Smooth muscle cell (in vitro differentiated cells): Measurements from ENCODE around the gene CALML6. TPM values are rescaled to one million over a fixed set of nuclear protein-coding genes. Genes with fewer than 3 reads are reported as not detected.

Source experiments
- DNase-seq: peaks from one replicate; lab custom pipeline; 2025; ENCODE audit not compliant: unreplicated experiment; lab: John Stamatoyannopoulos, UW
- H2AFZ ChIP-seq: fragments of 200-600 bp; sonication (generic); 2 replicates; pipeline ENCODE4 v1.6.0; 2016; ENCODE audit warnings: antibody characterized with exemption, low read depth, mild to moderate bottlenecking
- H3F3A ChIP-seq: fragments of 200-600 bp; sonication (generic); 2 replicates; pipeline ENCODE4 v1.6.0; 2017; ENCODE audit warnings: antibody characterized with exemption, low read depth
- H3K27ac ChIP-seq: fragments of 200-600 bp; sonication (generic); 2 replicates; pipeline ENCODE4 v1.5.1; 2016; ENCODE audit warnings: low read depth, mild to moderate bottlenecking
- H3K27me3 ChIP-seq: fragments of 200-600 bp; sonication (generic); 2 replicates; pipeline ENCODE4 v1.6.1; 2016; ENCODE audit warnings: low read depth, mild to moderate bottlenecking
- H3K36me3 ChIP-seq: fragments of 200-600 bp; sonication (generic); 2 replicates; pipeline ENCODE4 v1.5.1; 2016; ENCODE audit warnings: low read depth
- H3K4me1 ChIP-seq: fragments of 200-600 bp; sonication (generic); 2 replicates; pipeline ENCODE4 v1.5.1; 2016; ENCODE audit warnings: low read depth
- H3K4me2 ChIP-seq: fragments of 200-600 bp; sonication (generic); 2 replicates; pipeline ENCODE4 v1.6.0; 2016; ENCODE audit warnings: mild to moderate bottlenecking
- H3K4me3 ChIP-seq: fragments of 200-600 bp; sonication (generic); 2 replicates; pipeline ENCODE4 v1.5.1; 2016; ENCODE audit warnings: mild to moderate bottlenecking
- H3K79me2 ChIP-seq: fragments of 200-600 bp; sonication (generic); 2 replicates; pipeline ENCODE4 v1.6.0; 2016; ENCODE audit warnings: low read depth, mild to moderate bottlenecking
- H3K9ac ChIP-seq: fragments of 200-600 bp; sonication (generic); 2 replicates; pipeline ENCODE4 v1.6.0; 2016; ENCODE audit warnings: low read depth
- H3K9me3 ChIP-seq: fragments of 200-600 bp; sonication (generic); replicated peaks from 2 replicates; pipeline ENCODE4 v1.5.1; 2016; ENCODE audit warnings: low read depth
- H4K20me1 ChIP-seq: fragments of 200-600 bp; sonication (generic); 2 replicates; pipeline ENCODE4 v1.6.0; 2016; ENCODE audit warnings: low read depth
- WGBS: methylation state at CpG from one replicate; pipeline ENCODE4 v1.1.7; 2016; ENCODE audit warnings: low lambda C conversion rate; 5-methylcytosine and 5-hydroxymethylcytosine counted together
- polyA plus RNA-seq: library from polyadenylated mRNA; unstranded; fragments of >200 nt; fragmentation: Nextera tagmentation; extraction: Ambion mirVana; gene quantifications from 2 replicates; pipeline ENCODE4 v1.2.1, GENCODE V29; 2016
- total RNA-seq: library from RNA; depleted of rRNA; stranded (reverse); fragments of >200 nt; gene quantifications from 2 replicates; pipeline ENCODE4 v1.2.3, GENCODE V29; 2014
- TF ChIP-seq, protein P1 (sequence below): fragments of 200-600 bp; sonication (generic); IDR thresholded peaks from 2 replicates; pipeline ENCODE4 v1.5.1; 2017; ENCODE audit warnings: borderline replicate concordance, mild to moderate bottlenecking, antibody characterized with exemption; ENCODE audit not compliant: insufficient read depth, poor library complexity, severe bottlenecking

The CALML6 gene
- total and polyA plus RNA-seq, 2 experiments from 2014 or later: 0.18 to 1.3 TPM

DNA sequence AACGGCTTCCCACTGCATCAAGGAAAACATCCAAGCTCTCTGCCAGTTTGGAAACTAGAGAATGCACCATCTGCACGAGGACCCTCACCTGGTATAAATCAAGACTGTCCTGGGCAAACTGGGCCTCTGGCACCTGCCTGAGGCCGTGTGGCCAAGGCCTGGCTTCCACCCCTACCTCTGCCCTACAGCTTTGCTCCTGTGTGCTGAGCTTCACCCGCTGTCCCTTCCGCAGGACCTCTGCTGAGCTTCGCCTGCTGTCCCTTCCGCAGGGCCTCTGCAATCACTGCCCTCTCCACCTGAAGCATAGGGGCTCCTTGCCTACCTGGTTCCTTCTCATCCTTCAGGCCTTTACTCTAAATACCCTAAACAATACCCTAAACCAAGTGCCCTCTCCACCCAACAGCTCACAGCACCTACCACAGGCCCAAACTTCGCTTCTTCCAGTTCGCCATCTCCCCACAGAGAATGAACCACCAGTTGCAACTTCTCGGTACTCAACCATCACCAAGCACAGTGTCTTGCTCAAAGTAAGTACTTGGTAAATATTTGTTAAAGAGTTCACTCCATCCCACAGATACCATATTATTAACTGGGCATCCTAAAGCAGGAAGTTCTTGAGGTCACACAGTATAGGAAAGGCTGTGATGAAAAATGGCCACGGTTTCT lies 42.6 kb upstream of the CALML6 start:
- Histone ChIP-seq H2AFZ (no peak overlapping the region), H3K9me3 (no peaks in the 10 kb centered on the region), H3K4me1 (no peaks in the 10 kb centered on the region), H4K20me1 (peaks cover 100% of the 10 kb centered on the region), H3K9ac (no peak overlapping the region), H3F3A (peaks cover 6% of the 10 kb centered on the region), H3K27ac (no peak overlapping the region), H3K4me3 (no peak overlapping the region), H3K4me2 (no peak overlapping the region), H3K79me2 (peaks cover 100% of the 10 kb centered on the region), H3K27me3 (no peaks in the 10 kb centered on the region), H3K36me3 (no peaks in the 10 kb centered on the region)
- TF ChIP-seq, protein P1, sequence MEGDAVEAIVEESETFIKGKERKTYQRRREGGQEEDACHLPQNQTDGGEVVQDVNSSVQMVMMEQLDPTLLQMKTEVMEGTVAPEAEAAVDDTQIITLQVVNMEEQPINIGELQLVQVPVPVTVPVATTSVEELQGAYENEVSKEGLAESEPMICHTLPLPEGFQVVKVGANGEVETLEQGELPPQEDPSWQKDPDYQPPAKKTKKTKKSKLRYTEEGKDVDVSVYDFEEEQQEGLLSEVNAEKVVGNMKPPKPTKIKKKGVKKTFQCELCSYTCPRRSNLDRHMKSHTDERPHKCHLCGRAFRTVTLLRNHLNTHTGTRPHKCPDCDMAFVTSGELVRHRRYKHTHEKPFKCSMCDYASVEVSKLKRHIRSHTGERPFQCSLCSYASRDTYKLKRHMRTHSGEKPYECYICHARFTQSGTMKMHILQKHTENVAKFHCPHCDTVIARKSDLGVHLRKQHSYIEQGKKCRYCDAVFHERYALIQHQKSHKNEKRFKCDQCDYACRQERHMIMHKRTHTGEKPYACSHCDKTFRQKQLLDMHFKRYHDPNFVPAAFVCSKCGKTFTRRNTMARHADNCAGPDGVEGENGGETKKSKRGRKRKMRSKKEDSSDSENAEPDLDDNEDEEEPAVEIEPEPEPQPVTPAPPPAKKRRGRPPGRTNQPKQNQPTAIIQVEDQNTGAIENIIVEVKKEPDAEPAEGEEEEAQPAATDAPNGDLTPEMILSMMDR: no peak
- DNase-seq: no peak
- 97% methylated on average over 11 of the region's 11 CpGs for WGBS

GRCh38 chr1:1873186-1873585 lies 41.9 kb upstream of the CALML6 start:
- H3K4me3 ChIP-seq: no peak overlapping the region
- TF ChIP-seq, protein P1: no peak
- H3K79me2 ChIP-seq: peaks cover 100% of the 10 kb centered on the region
- H3K4me1 ChIP-seq: no peaks in the 10 kb centered on the region
- H4K20me1 ChIP-seq: peaks cover 100% of the 10 kb centered on the region
- no peak overlapping the region for H2AFZ ChIP-seq
- peaks cover 11% of the 10 kb centered on the region for H3F3A ChIP-seq
- H3K27ac ChIP-seq: no peak overlapping the region
- no peak for DNase-seq
- H3K4me2 ChIP-seq: no peak overlapping the region
- no peaks in the 10 kb centered on the region for H3K9me3 ChIP-seq
- WGBS: 79% methylated on average over 2 of the region's 2 CpGs
- no peaks in the 10 kb centered on the region for H3K36me3 ChIP-seq
- H3K27me3 ChIP-seq: no peaks in the 10 kb centered on the region
- no peak overlapping the region for H3K9ac ChIP-seq

DNA sequence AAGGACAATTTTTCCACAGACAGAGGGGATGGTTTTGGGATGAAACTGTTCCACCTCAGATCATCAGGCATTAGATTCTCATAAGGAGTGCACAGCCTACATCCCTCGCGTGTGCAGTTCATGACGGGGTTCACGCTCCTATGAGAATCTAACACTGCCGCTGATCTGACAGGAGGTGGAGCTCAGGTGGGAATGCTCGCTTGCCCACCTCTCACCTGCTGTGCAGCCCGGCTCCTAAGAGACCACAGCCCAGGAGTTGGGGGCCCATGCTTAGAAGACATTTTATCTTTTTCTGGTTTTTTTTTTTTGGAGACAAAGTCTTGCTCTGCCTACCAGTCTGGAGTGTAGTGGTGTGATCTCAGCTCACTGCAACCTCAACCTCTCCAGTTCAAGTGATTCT lies 40.2 kb upstream of the CALML6 start:
- peaks cover 100% of the 10 kb centered on the region for H4K20me1 ChIP-seq
- H3K27ac ChIP-seq: no peak overlapping the region
- peaks cover 100% of the 10 kb centered on the region for H3K79me2 ChIP-seq
- no peaks in the 10 kb centered on the region for H3K4me1 ChIP-seq
- H3K36me3 ChIP-seq: no peaks in the 10 kb centered on the region
- TF ChIP-seq, protein P1: no peak
- H3K9ac ChIP-seq: no peak overlapping the region
- WGBS: 100% methylated on average over 7 of the region's 7 CpGs
- H2AFZ ChIP-seq: no peak overlapping the region
- no peaks in the 10 kb centered on the region for H3K9me3 ChIP-seq
- peaks cover 7% of the 10 kb centered on the region for H3F3A ChIP-seq
- H3K4me2 ChIP-seq: no peak overlapping the region
- no peaks in the 10 kb centered on the region for H3K27me3 ChIP-seq
- no peak overlapping the region for H3K4me3 ChIP-seq
- no peak for DNase-seq

- Histone ChIP-seq H3K9ac (no peak overlapping the region), H3K27me3 (no peaks in the 10 kb centered on the region), H3F3A (peaks cover 7% of the 10 kb centered on the region), H2AFZ (no peak overlapping the region), H3K4me3 (no peak overlapping the region), H3K79me2 (peaks cover 100% of the 10 kb centered on the region), H3K27ac (no peak overlapping the region), H4K20me1 (peaks cover 100% of the 10 kb centered on the region), H3K4me1 (no peaks in the 10 kb centered on the region), H3K36me3 (no peaks in the 10 kb centered on the region), H3K4me2 (no peak overlapping the region), H3K9me3 (no peaks in the 10 kb centered on the region)
- 100% methylated on average over 1 of the region's 1 CpG for WGBS
- no peak for DNase-seq
- TF ChIP-seq, protein P1: no peak
Observed at GRCh38 chr1:1875932-1876331, 39.1 kb upstream of the CALML6 start.
